K562 (cell line): ENCODE results near the gene PPP1R13B. TPM values are rescaled to one million over a fixed set of nuclear protein-coding genes. Genes with fewer than 3 reads are reported as not detected.

Experiments
- ATAC-seq: fragments of 200-7000 bp; cut with Tn5 transposase; 3 replicates; pipeline ENCODE4 v1.9.1; 2020; ENCODE audit warnings: moderate library complexity
- BruUV-seq: library from RNA; stranded (reverse); fragments of 400-500 nt; replicated peaks from 2 replicates; lab custom pipeline; 2021; lab: Mats Ljungman, UMichigan
- CTCF ChIA-PET: fragments of 300-600 bp; formaldehyde crosslinking; extraction: SDS; loops from one replicate; lab custom pipeline; 2021; ENCODE audit warnings: low intra/inter-chr PET ratio; lab: Yijun Ruan, JAX
- POLR2A ChIA-PET: fragments of 300-600, 350-650 bp; sonication (Branson Sonifier 250); formaldehyde crosslinking; extraction: SDS; loops from one replicate; lab custom pipeline; 2021; ENCODE audit warnings: antibody characterized with exemption, inconsistent platforms; lab: Yijun Ruan, JAX
- DNase-seq, 4 experiments: peaks; one replicate each; pipeline versions ENCODE4 v3.0.0 to v3.0.0-alpha.2; 2011 to 2018; ENCODE audit warnings: low spot score in 3 of 4, mixed read lengths in 3 of 4; ENCODE audit errors: extremely low read depth in 1 of 4
- FAIRE-seq: peaks from 2 replicates; lab custom pipeline; 2011; peaks lifted over from hg19 to GRCh38; lab: Jason Lieb, UNC
- H2AFZ ChIP-seq: 2 replicates; pipeline ENCODE4 v1.6.0; 2011; ENCODE audit warnings: low read depth, low read length, control low read depth, inconsistent platforms
- H3K27ac ChIP-seq: fragments of 200-600 bp; 3 replicates; pipeline ENCODE4 v1.8.0; 2011; ENCODE audit warnings: low read depth, mild to moderate bottlenecking, control low read depth, inconsistent platforms, low read length, moderate library complexity, mixed read lengths; ENCODE audit errors: extremely low read depth
- H3K27me3 ChIP-seq, 2 experiments: fragments of 300-600 bp in 1 of 2; 2 replicates in 1 of 2; 3 replicates in 1 of 2; pipeline versions ENCODE4 v1.6.0 to v1.8.0; 2011; ENCODE audit warnings: inconsistent platforms in 2 of 2, low read length in 2 of 2, mild to moderate bottlenecking in 1 of 2, mixed read lengths in 1 of 2, moderate library complexity in 1 of 2; ENCODE audit not compliant: control insufficient read depth in 2 of 2, insufficient read depth in 2 of 2
- H3K36me3 ChIP-seq: fragments of 300-600 bp; 3 replicates; pipeline ENCODE4 v1.8.0; 2011; ENCODE audit warnings: mild to moderate bottlenecking, low read length, inconsistent platforms; ENCODE audit not compliant: control insufficient read depth, insufficient read depth
- H3K4me1 ChIP-seq, 2 experiments: fragments of 200-600 bp in 1 of 2; replicated peaks in 1 of 2; 2 replicates in 1 of 2; 3 replicates in 1 of 2; pipeline versions ENCODE4 v1.5.1 to v1.8.0; 2011; ENCODE audit warnings: inconsistent platforms in 2 of 2, low read length in 2 of 2, mild to moderate bottlenecking in 1 of 2, mixed read lengths in 1 of 2, moderate library complexity in 1 of 2; ENCODE audit not compliant: control insufficient read depth in 2 of 2, insufficient read depth in 2 of 2
- H3K4me2 ChIP-seq: 2 replicates; pipeline ENCODE4 v1.6.1; 2011; ENCODE audit warnings: low read length, control low read depth, inconsistent platforms, mixed read lengths; ENCODE audit not compliant: insufficient read depth
- H3K4me3 ChIP-seq: fragments of 200-600 bp; sonication (generic), shearing (Covaris generic); 2 replicates; pipeline ENCODE4 v1.5.1; 2016; ENCODE audit warnings: control low read depth, inconsistent platforms
- H3K79me2 ChIP-seq: fragments of 200-600 bp; 3 replicates; pipeline ENCODE4 v1.8.0; 2011; ENCODE audit warnings: low read length, inconsistent platforms; ENCODE audit not compliant: control insufficient read depth, insufficient read depth
- H3K9ac ChIP-seq, 2 experiments: 2 replicates each; pipeline versions ENCODE4 v1.6.0 to v1.6.1; 2011; ENCODE audit warnings: low read depth in 2 of 2, low read length in 2 of 2, control low read depth in 1 of 2, inconsistent platforms in 1 of 2, mild to moderate bottlenecking in 1 of 2, mixed read lengths in 1 of 2; ENCODE audit not compliant: insufficient read depth in 1 of 2
- H3K9me1 ChIP-seq: one replicate; pipeline ENCODE4 v1.6.0; 2011; ENCODE audit warnings: inconsistent platforms, mild to moderate bottlenecking, low read length, moderate library complexity; ENCODE audit not compliant: control insufficient read depth, insufficient read depth
- H3K9me3 ChIP-seq: replicated peaks from 2 replicates; pipeline ENCODE4 v1.5.1; 2011; ENCODE audit warnings: low read depth, low read length, inconsistent platforms; ENCODE audit not compliant: control insufficient read depth, insufficient read depth
- H4K20me1 ChIP-seq: replicated peaks from 2 replicates; pipeline ENCODE4 v1.6.1; 2011; ENCODE audit warnings: low read length, inconsistent platforms, mixed read lengths; ENCODE audit not compliant: control insufficient read depth, insufficient read depth
- HOXB6 ChIP-seq: fragments of 250-450 bp; sonication (Bioruptor Pico); IDR thresholded peaks from 2 replicates; pipeline ENCODE4 v1.5.1; 2022; ENCODE audit warnings: mild to moderate bottlenecking, borderline replicate concordance
- MYC ChIP-seq, 2 experiments: fragments of 250-450 bp in 1 of 2; sonication (Bioruptor Pico) in 1 of 2; IDR thresholded peaks; 2 replicates each; pipeline versions ENCODE4 v1.5.1 to v1.6.1; 2012 to 2021; ENCODE audit warnings: low read depth in 2 of 2, borderline replicate concordance in 1 of 2, improper control_type of control experiment in 1 of 2, low read length in 1 of 2, mild to moderate bottlenecking in 1 of 2, moderate library complexity in 1 of 2
- PRMT5 ChIP-seq: sonication (generic); formaldehyde crosslinking; IDR thresholded peaks from 2 replicates; pipeline ENCODE4 v1.5.0; 2020; ENCODE audit warnings: missing genetic modification reagents
- WGBS: fragments of 100-300 bp; shearing (Covaris generic); methylation state at CpG from one replicate; pipeline ENCODE4 v1.1.6; 2016; ENCODE audit warnings: low coverage, mixed read lengths; ENCODE audit not compliant: insufficient coverage; ENCODE audit errors: missing lambda C conversion rate; 5-methylcytosine and 5-hydroxymethylcytosine counted together
- in situ Hi-C: fragments of 300-500 bp; cut with MboI; formaldehyde crosslinking; loops from 4 replicates; pipeline ENCODE4 v1.15.0; 2018; ENCODE audit warnings: inconsistent platforms, mixed read lengths
- intact Hi-C: fragments of 100-400 bp; cut with micrococcal nuclease; formaldehyde crosslinking; loops from 2 replicates; pipeline ENCODE4 v1.14.2; 2022
- polyA plus RNA-seq, 8 experiments: library from polyadenylated mRNA; depleted of rRNA in 4 of 8; stranded (reverse) in 5 of 8; unstranded in 3 of 8; fragments of >200 nt; fragmentation: Nextera tagmentation in 2 of 8; fragmentation: Illumina TruSeq in 1 of 8; extraction: Ambion mirVana in 2 of 8; extraction: Trizol in 1 of 8; gene quantifications; 2 replicates each; pipeline versions ENCODE4 v1.2.1 to v1.2.3, GENCODE V29; 2011 to 2014; ENCODE audit warnings: inconsistent platforms in 1 of 8, missing spikeins in 1 of 8
- total RNA-seq, 7 experiments: library from RNA; depleted of rRNA in 6 of 7; stranded (reverse); fragments of >200 nt in 6 of 7; fragmentation: Illumina TruSeq in 2 of 7; extraction: Trizol in 2 of 7; gene quantifications; 2 replicates each; pipeline versions ENCODE4 v1.2.1 to v1.2.3, GENCODE V29; 2011 to 2021; ENCODE audit warnings: low replicate concordance in 1 of 7
- TF ChIP-seq, protein P1 (sequence below): sonication (generic); formaldehyde crosslinking; IDR thresholded peaks from 2 replicates; pipeline ENCODE4 v1.8.0; 2022; ENCODE audit warnings: missing genetic modification reagents, mild to moderate bottlenecking, borderline replicate concordance
- TF ChIP-seq, protein P2 (sequence below): fragments of 200-800 bp; sonication (Bioruptor generic); IDR thresholded peaks from 2 replicates; pipeline ENCODE4 v1.6.1; 2017; ENCODE audit warnings: missing genetic modification characterization, missing compliant biosample characterization
- TF ChIP-seq, protein P3 (sequence below): fragments of 450-650 bp; IDR thresholded peaks from 2 replicates; pipeline ENCODE4 v1.6.1; 2016

The PPP1R13B gene
- total and polyA plus RNA-seq, 9 of the 15 experiments (the other 6 are each of a cell fraction or from before 2014, with no cell fraction given), result 0.03 to 1.7 (median 0.15) TPM

DNA sequence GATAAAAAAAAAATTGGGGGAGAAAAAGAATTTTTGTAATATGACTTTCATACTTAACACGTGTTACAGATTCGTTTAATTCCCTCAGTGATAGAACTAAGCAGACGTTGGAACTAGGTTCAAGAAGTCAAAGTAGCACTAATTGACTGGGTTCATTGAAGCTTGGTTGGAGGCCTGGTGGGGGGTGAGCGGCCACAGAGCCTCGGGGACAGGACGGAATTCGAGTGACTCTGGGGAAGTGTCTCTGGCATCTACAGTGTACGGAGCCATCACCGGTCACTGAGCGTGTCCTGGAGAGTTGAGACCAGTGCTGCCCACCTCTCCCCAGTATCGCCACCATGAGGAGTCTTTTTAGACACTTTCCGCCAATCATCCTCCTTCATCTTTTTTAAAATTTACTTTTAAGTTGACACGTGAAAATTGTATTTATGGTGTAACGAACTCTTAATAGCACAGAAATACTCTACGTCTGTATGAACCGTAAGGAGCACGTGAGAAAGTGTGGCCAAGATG, 130.4 kb downstream of the PPP1R13B start:
- POLR2A ChIA-PET, result no interaction called here
- Histone ChIP-seq H3K9me1 (no peaks in the 10 kb centered on the region), H3K27me3 (no peaks in the 10 kb centered on the region), H3K4me2 (peak overlapping the region; percentile 71), H3K36me3 (peaks cover 37% of the 10 kb centered on the region; the same call in 2 of the 3 replicates), H4K20me1 (0 out of 2 replicates have a peak, but pooled peaks cover 5% of the 10 kb centered on the region), H3K27ac (peak overlapping the region; percentile 69; the same call in 2 of the 3 replicates), H3K4me3 (peak overlapping the region; percentile 68), H3K9me3 (no peaks in the 10 kb centered on the region), H3K9ac (peak overlapping the region; percentile 73 to 92), H3K79me2 (peaks cover 92% of the 10 kb centered on the region), H2AFZ (no peak overlapping the region), H3K4me1 (peaks cover 29 to 57% of the 10 kb centered on the region in 2 experiments; a peak in 4 of 5 replicates)
- TSS peak; percentile 70 for BruUV-seq
- no peak for ATAC-seq
- peak in 1 of 4 experiments; percentile 29 for DNase-seq
- in situ Hi-C loops (no loop called here), intact Hi-C loops (no loop called here)
- TF ChIP-seq PRMT5 (CRISPR knock-in tag) (no peak), HOXB6 (CRISPR knock-in tag) (no peak), MYC (IDR thresholded peaks at IDR 0.05; ENCODE audit: low read depth, low read length) (0 out of 2 replicates have a peak, but pooled peaks have one; percentile 16), MYC (CRISPR knock-in tag; IDR thresholded peaks at IDR 0.05; ENCODE audit: borderline replicate concordance, low read depth) (no peak)
- TF ChIP-seq, protein P1, sequence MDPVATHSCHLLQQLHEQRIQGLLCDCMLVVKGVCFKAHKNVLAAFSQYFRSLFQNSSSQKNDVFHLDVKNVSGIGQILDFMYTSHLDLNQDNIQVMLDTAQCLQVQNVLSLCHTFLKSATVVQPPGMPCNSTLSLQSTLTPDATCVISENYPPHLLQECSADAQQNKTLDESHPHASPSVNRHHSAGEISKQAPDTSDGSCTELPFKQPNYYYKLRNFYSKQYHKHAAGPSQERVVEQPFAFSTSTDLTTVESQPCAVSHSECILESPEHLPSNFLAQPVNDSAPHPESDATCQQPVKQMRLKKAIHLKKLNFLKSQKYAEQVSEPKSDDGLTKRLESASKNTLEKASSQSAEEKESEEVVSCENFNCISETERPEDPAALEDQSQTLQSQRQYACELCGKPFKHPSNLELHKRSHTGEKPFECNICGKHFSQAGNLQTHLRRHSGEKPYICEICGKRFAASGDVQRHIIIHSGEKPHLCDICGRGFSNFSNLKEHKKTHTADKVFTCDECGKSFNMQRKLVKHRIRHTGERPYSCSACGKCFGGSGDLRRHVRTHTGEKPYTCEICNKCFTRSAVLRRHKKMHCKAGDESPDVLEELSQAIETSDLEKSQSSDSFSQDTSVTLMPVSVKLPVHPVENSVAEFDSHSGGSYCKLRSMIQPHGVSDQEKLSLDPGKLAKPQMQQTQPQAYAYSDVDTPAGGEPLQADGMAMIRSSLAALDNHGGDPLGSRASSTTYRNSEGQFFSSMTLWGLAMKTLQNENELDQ (CRISPR knock-in tag), result no peak
- TF ChIP-seq, protein P2, sequence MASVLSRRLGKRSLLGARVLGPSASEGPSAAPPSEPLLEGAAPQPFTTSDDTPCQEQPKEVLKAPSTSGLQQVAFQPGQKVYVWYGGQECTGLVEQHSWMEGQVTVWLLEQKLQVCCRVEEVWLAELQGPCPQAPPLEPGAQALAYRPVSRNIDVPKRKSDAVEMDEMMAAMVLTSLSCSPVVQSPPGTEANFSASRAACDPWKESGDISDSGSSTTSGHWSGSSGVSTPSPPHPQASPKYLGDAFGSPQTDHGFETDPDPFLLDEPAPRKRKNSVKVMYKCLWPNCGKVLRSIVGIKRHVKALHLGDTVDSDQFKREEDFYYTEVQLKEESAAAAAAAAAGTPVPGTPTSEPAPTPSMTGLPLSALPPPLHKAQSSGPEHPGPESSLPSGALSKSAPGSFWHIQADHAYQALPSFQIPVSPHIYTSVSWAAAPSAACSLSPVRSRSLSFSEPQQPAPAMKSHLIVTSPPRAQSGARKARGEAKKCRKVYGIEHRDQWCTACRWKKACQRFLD, result no peak
- TF ChIP-seq, protein P3, sequence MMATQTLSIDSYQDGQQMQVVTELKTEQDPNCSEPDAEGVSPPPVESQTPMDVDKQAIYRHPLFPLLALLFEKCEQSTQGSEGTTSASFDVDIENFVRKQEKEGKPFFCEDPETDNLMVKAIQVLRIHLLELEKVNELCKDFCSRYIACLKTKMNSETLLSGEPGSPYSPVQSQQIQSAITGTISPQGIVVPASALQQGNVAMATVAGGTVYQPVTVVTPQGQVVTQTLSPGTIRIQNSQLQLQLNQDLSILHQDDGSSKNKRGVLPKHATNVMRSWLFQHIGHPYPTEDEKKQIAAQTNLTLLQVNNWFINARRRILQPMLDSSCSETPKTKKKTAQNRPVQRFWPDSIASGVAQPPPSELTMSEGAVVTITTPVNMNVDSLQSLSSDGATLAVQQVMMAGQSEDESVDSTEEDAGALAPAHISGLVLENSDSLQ, result peak; percentile 28; the same call in 1 of the 2 replicates
- 33% methylated on average over 15 of the region's 17 CpGs for WGBS
- FAIRE-seq, result peak; percentile 46
- CTCF ChIA-PET, result no interaction called here
